KMS-11 (cell line): ENCODE measurements around the gene MMRN2.

Experiments used
- H2AFZ ChIP-seq: fragments of 200-600 bp; sonication (generic); 2 replicates; pipeline ENCODE4 v1.6.1; 2016; ENCODE audit warnings: antibody characterized with exemption, mixed run types, low read depth
- H3K27ac ChIP-seq: fragments of 200-600 bp; sonication (generic); 2 replicates; pipeline ENCODE4 v1.6.1; 2016; ENCODE audit warnings: mild to moderate bottlenecking, mixed run types
- H3K27me3 ChIP-seq: fragments of 200-600 bp; sonication (generic); 2 replicates; pipeline ENCODE4 v1.6.1; 2017; ENCODE audit warnings: mild to moderate bottlenecking, low read depth, mixed run types, moderate library complexity; ENCODE audit not compliant: insufficient read depth
- H3K36me3 ChIP-seq: fragments of 200-600 bp; sonication (generic); 2 replicates; pipeline ENCODE4 v1.6.1; 2017; ENCODE audit warnings: mild to moderate bottlenecking, mixed run types; ENCODE audit not compliant: insufficient read depth
- H3K4me1 ChIP-seq: fragments of 200-600 bp; sonication (generic); 2 replicates; pipeline ENCODE4 v1.6.1; 2016; ENCODE audit warnings: mild to moderate bottlenecking, low read depth, mixed run types; ENCODE audit not compliant: poor library complexity, severe bottlenecking
- H3K4me2 ChIP-seq: fragments of 200-600 bp; sonication (generic); 2 replicates; pipeline ENCODE4 v1.7.0; 2016; ENCODE audit warnings: mild to moderate bottlenecking, mixed run types
- H3K4me3 ChIP-seq: fragments of 200-600 bp; sonication (generic); IDR thresholded peaks from 2 replicates; pipeline ENCODE4 v1.6.1; 2017; ENCODE audit warnings: low read depth, low read length, mixed read lengths; ENCODE audit not compliant: insufficient read depth
- H3K79me2 ChIP-seq: fragments of 200-600 bp; sonication (generic); 2 replicates; pipeline ENCODE4 v1.6.1; 2016; ENCODE audit warnings: low read depth, mixed run types; ENCODE audit not compliant: insufficient read depth
- H3K9ac ChIP-seq: fragments of 200-600 bp; sonication (generic); 2 replicates; pipeline ENCODE4 v1.6.1; 2016; ENCODE audit warnings: mild to moderate bottlenecking, mixed run types
- H4K20me1 ChIP-seq: fragments of 200-600 bp; sonication (generic); 2 replicates; pipeline ENCODE4 v1.6.1; 2016; ENCODE audit warnings: mild to moderate bottlenecking, mixed run types; ENCODE audit not compliant: insufficient read depth
- TF ChIP-seq, protein P1 (sequence below): fragments of 200-600 bp; sonication (generic); conservative IDR thresholded peaks from 2 replicates; pipeline ENCODE4 v1.6.1; 2017; ENCODE audit warnings: low read depth, mild to moderate bottlenecking, antibody characterized with exemption, low read length, moderate library complexity, mixed read lengths

The MMRN2 gene

DNA sequence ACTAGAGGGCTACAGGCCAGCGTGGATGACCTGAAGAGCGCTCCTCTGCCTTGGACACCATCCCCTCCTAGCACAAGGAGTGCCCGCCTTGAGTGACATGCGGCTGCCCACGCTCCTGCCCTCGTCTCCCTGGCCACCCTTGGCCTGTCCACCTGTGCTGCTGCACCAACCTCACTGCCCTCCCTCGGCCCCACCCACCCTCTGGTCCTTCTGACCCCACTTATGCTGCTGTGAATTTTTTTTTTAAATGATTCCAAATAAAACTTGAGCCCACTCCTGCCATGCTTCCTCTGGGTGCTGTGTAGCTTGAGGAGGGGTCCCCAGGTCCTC, 5.5 kb upstream of the MMRN2 start:
- H3K79me2 ChIP-seq, result no peaks in the 10 kb centered on the region
- no peaks in the 10 kb centered on the region for H3K27me3 ChIP-seq
- no peaks in the 10 kb centered on the region for H3K36me3 ChIP-seq
- no peak overlapping the region for H3K9ac ChIP-seq
- no peak overlapping the region for H3K4me2 ChIP-seq
- H4K20me1 ChIP-seq, result no peaks in the 10 kb centered on the region
- TF ChIP-seq, protein P1, sequence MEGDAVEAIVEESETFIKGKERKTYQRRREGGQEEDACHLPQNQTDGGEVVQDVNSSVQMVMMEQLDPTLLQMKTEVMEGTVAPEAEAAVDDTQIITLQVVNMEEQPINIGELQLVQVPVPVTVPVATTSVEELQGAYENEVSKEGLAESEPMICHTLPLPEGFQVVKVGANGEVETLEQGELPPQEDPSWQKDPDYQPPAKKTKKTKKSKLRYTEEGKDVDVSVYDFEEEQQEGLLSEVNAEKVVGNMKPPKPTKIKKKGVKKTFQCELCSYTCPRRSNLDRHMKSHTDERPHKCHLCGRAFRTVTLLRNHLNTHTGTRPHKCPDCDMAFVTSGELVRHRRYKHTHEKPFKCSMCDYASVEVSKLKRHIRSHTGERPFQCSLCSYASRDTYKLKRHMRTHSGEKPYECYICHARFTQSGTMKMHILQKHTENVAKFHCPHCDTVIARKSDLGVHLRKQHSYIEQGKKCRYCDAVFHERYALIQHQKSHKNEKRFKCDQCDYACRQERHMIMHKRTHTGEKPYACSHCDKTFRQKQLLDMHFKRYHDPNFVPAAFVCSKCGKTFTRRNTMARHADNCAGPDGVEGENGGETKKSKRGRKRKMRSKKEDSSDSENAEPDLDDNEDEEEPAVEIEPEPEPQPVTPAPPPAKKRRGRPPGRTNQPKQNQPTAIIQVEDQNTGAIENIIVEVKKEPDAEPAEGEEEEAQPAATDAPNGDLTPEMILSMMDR, result no peak
- H2AFZ ChIP-seq, result no peak overlapping the region
- H3K27ac ChIP-seq, result no peak overlapping the region
- peaks cover 7% of the 10 kb centered on the region for H3K4me1 ChIP-seq
- no peak overlapping the region for H3K4me3 ChIP-seq

DNA sequence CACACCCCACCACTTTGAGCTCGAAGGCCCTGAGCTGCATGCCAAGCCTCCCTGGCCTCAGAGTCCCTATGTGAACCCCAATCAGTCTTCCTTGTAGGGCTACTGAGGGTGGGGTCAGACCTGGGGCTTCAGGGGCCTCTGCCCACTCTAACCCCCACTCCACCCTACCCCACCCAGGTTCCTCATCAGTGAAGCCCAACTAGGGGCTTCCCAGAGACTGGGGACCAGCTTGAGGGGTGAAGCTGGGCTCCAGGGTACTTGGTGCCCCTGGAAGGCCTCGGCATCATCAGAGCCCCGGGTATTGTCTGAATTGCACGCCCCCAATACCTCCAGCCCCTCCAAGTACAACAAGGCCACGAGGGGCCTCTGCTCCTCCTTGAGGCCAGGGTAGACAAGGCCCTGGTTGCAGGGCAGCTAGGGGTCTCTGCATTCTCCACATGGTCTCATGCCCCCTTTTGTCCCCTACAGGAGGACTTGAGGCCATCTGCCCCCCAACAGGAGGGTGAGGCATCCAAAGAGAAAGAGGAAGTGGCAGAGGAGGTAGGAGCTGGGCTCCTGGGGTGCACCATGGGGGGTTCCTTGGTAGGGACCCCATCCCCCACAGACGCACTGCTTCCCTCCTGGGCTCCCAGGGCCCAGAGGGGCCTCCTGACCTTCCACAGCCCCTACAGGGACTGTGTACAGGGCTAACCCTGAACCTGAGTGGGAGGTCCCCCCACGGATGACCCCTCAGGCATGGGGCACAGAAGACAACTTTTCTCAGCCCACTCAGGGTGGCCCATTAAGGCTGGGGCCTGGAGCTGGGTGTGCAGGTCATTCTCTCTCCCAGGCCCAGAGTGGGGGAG, 4.9 kb upstream of the MMRN2 start:
- H3K27ac ChIP-seq, result no peak overlapping the region
- no peaks in the 10 kb centered on the region for H3K36me3 ChIP-seq
- no peak overlapping the region for H3K9ac ChIP-seq
- no peaks in the 10 kb centered on the region for H4K20me1 ChIP-seq
- TF ChIP-seq, protein P1, result no peak
- no peak overlapping the region for H3K4me2 ChIP-seq
- H2AFZ ChIP-seq, result no peak overlapping the region
- no peaks in the 10 kb centered on the region for H3K79me2 ChIP-seq
- no peaks in the 10 kb centered on the region for H3K27me3 ChIP-seq
- H3K4me1 ChIP-seq, result peaks cover 7% of the 10 kb centered on the region
- H3K4me3 ChIP-seq, result no peak overlapping the region

DNA sequence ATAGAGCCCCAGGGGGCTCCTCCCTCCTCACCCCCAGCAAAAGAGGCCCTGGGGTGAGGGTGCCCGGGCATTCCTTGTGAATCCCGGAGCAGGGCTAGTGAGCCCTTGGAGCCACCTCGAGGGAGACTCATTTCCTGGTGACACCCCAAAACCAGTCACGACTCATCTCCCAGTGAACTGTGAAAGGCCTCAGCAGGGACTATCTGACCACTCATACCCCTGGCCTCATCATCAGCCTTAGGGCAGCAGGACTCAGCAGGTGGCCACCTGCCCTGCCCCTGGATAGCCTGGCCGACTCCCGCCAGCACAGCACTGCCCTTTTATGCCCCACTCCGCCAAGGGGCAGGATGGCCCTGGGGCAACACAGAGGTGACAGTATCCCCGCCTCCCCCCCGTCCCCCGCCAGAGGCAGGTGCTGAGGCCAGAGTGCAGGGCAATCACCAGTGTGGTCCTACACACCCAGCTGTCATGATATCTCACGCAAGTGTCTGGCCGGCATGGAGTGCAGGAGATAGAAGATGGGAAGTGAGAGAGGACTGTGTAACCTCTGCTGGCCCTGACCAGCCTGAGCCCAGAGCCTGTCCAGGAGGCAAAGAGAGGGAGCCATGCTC, 4.2 kb upstream of the MMRN2 start:
- Histone ChIP-seq H3K79me2 (no peaks in the 10 kb centered on the region), H2AFZ (0 out of 2 replicates have a peak overlapping the region, but pooled peaks have one; percentile 84), H3K4me2 (no peak overlapping the region), H3K4me1 (peaks cover 7% of the 10 kb centered on the region), H3K36me3 (no peaks in the 10 kb centered on the region), H3K4me3 (no peak overlapping the region), H3K9ac (no peak overlapping the region), H3K27me3 (no peaks in the 10 kb centered on the region), H4K20me1 (no peaks in the 10 kb centered on the region), H3K27ac (no peak overlapping the region)
- TF ChIP-seq, protein P1, result no peak

DNA sequence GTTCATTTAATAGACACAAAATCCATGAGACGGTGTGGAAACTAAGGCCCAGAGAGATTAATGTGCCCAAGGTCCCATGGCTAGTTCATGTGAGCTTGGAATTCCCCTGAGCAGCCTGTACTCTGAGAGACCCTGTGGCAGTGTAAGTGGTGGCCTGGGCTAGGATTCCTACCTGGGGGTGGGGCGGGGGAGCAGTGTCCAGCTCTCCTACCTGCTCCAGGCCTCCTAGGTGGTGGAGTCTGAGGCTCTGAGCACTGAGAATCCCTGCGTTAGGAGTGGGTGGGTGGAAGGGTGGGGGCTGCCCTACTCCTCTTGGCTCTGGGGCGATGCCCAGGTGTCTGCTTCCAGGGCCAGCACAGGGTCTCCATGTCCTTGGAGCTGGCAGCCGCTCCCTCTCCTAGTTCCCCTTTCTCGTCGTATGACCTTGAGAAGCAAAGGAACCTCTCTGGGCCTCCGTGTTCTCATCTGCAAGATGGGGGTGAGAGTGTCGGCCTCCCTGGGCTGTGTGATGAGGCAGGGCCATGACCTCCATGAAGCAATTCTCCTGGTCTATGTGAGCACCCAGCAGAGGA, 3.5 kb upstream of the MMRN2 start:
- no peak overlapping the region; the same call in 1 of the 2 replicates for H3K9ac ChIP-seq
- H4K20me1 ChIP-seq, result no peaks in the 10 kb centered on the region
- H3K4me3 ChIP-seq, result no peak overlapping the region
- peaks cover 7% of the 10 kb centered on the region for H3K4me1 ChIP-seq
- H3K27ac ChIP-seq, result no peak overlapping the region
- TF ChIP-seq, protein P1, result no peak
- no peak overlapping the region for H3K4me2 ChIP-seq
- H3K79me2 ChIP-seq, result no peaks in the 10 kb centered on the region
- H2AFZ ChIP-seq, result peak overlapping the region; percentile 84
- no peaks in the 10 kb centered on the region for H3K27me3 ChIP-seq
- H3K36me3 ChIP-seq, result no peaks in the 10 kb centered on the region
